Peyer's patch (tissue), 4 donors: ENCODE data around the gene GPATCH3. TPM values are rescaled to one million over a fixed set of nuclear protein-coding genes. Genes with fewer than 3 reads are reported as not detected.
A peak's percentile ranks its signal among the peaks of the same experiment; 100 is the strongest.

Experiments used
- DNase-seq, 3 donors: peaks; one replicate each; pipeline ENCODE4 v3.0.0-alpha.2; 2017 to 2019
- H3K27ac ChIP-seq, 4 donors: fragments of 200-600 bp; sonication (generic); one replicate each; pipeline ENCODE4 v1.5.1; 2016 to 2019
- H3K27me3 ChIP-seq, 2 donors: fragments of 200-600 bp; sonication (generic); one replicate each; pipeline ENCODE4 v1.5.1; 2019
- H3K36me3 ChIP-seq, 3 donors: fragments of 200-600 bp; sonication (generic); one replicate each; pipeline ENCODE4 v1.5.1; 2016 to 2019
- H3K4me1 ChIP-seq, 4 donors: fragments of 200-600 bp; sonication (generic); one replicate each; pipeline ENCODE4 v1.5.1; 2016 to 2019
- H3K4me3 ChIP-seq, 4 donors: fragments of 200-600 bp; sonication (generic); 1 replicate in 3 of 4; 2 replicates in 1 of 4; pipeline ENCODE4 v1.5.1; 2016 to 2019; ENCODE audit warnings: mild to moderate bottlenecking in 1 of 4
- H3K9me3 ChIP-seq, 4 donors: fragments of 200-600 bp; sonication (generic); one replicate each; pipeline ENCODE4 v1.5.1; 2016 to 2019; ENCODE audit warnings: mild to moderate bottlenecking in 1 of 4
- POLR2A ChIP-seq, 2 donors: fragments of 450-650 bp; IDR thresholded peaks; one replicate each; pipeline ENCODE4 v1.5.1; 2017; ENCODE audit warnings: antibody characterized with exemption in 2 of 2, mild to moderate bottlenecking in 2 of 2, moderate library complexity in 2 of 2
- total RNA-seq, 4 donors: library from RNA; depleted of rRNA; stranded (reverse); fragments of >200 nt; gene quantifications; one replicate each; pipeline ENCODE4 v1.1.0, GENCODE V29; 2016
- TF ChIP-seq, protein P1 (sequence below), 6 experiments: fragments of 450-650 bp in 4 of 6; fragments of 200-600 bp in 2 of 6; sonication (generic) in 1 of 6; IDR thresholded peaks; one replicate each; pipeline ENCODE4 v1.5.1; 2017 to 2019; ENCODE audit warnings: antibody characterized with exemption in 6 of 6, mild to moderate bottlenecking in 3 of 6, moderate library complexity in 1 of 6

Gene GPATCH3
- total RNA-seq, 4 donors from 2014 or later: 8.4 to 28.5 (median 14.2) TPM

DNA sequence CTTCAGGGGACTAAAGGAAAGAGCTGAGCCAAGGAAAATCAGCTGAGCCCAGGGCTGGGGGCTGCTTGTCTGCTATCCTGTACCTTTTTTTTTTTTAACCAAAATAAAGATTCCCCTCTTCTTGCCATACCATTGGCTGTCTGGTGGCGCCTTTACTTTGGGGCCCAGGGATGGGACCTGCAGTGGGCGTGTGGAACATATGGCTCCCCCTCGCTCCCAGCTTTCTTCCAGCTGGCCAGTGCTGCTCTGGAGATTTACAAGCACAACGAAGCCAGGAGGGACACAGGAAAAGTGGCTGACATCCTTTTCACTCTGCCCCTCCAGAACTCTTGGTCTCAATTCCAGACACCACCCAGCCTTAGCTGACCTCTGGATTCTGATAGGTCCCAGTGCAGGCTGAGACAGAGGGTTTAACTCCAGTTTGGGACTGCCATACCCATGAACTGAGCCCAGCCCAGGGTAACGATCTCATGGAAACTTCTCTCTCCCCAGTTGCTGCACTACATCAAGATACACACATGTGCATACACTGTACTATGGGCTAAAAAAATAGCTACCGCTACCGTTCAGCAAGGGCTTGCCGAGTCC, 42.7 kb downstream of the GPATCH3 start:
- Histone ChIP-seq H3K36me3 (peaks cover 0 to 26% (median 0%) of the 10 kb centered on the region in 3 donors), H3K4me3 (no peak overlapping the region), H3K9me3 (no peaks in the 10 kb centered on the region), H3K4me1 (peaks cover 0 to 23% (median 0%) of the 10 kb centered on the region in 4 donors), H3K27ac (no peak overlapping the region), H3K27me3 (no peaks in the 10 kb centered on the region)
- TF ChIP-seq, protein P1, sequence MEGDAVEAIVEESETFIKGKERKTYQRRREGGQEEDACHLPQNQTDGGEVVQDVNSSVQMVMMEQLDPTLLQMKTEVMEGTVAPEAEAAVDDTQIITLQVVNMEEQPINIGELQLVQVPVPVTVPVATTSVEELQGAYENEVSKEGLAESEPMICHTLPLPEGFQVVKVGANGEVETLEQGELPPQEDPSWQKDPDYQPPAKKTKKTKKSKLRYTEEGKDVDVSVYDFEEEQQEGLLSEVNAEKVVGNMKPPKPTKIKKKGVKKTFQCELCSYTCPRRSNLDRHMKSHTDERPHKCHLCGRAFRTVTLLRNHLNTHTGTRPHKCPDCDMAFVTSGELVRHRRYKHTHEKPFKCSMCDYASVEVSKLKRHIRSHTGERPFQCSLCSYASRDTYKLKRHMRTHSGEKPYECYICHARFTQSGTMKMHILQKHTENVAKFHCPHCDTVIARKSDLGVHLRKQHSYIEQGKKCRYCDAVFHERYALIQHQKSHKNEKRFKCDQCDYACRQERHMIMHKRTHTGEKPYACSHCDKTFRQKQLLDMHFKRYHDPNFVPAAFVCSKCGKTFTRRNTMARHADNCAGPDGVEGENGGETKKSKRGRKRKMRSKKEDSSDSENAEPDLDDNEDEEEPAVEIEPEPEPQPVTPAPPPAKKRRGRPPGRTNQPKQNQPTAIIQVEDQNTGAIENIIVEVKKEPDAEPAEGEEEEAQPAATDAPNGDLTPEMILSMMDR (IDR thresholded peaks at IDR 0.05): no peak
- TF ChIP-seq POLR2A (IDR thresholded peaks at IDR 0.05): no peak
- DNase-seq: no peak

DNA sequence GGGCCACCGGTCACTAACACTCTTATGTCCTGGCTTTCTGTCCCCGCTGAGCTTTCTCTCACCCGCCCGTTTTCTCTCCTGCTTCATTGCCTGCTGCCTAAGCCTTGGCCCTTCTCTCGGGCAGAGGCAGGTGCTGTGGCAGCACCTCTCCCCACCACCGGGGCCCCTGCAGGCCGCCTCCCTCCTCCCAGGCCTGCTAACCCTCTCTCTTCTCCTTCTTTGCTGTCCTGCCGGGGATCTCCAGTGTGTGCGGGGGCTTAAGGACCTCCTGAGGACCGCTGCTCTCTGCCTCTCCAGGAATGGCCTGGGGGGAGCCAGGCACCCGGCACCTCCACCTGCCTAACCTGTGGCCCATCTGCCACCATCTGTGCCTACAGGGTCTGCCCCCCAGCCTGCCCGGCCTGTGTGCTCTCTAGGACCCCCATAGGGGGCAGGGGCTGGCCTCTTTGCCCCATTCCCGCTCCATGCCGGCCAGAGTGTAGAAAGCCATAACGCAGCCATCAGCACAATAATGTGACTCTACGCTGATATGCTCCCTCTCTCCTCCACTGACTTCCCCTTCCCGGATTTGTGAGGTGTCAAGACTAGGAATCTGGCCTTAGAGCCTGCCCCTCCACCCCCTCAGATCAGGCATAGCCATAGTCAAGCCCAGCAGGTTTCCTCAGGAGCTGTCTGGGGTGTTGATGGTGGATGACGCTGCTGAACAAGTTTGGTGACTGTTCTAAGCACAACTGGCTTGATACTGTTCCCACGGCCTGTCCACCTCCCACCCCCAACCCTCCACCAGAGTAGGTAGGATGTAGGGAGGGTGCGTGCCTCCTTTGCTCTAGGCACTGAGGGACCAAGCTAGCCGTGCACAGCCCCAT, 43.4 kb downstream of the GPATCH3 start:
- Histone ChIP-seq H3K36me3 (peaks cover 0 to 33% (median 0%) of the 10 kb centered on the region in 3 donors), H3K27me3 (no peaks in the 10 kb centered on the region), H3K9me3 (no peaks in the 10 kb centered on the region), H3K4me1 (peaks cover 0 to 16% (median 0%) of the 10 kb centered on the region in 4 donors), H3K4me3 (no peak overlapping the region), H3K27ac (no peak overlapping the region)
- no peak for DNase-seq
- TF ChIP-seq, protein P1 (IDR thresholded peaks at IDR 0.05): no peak
- no peak for TF ChIP-seq POLR2A (IDR thresholded peaks at IDR 0.05)

DNA sequence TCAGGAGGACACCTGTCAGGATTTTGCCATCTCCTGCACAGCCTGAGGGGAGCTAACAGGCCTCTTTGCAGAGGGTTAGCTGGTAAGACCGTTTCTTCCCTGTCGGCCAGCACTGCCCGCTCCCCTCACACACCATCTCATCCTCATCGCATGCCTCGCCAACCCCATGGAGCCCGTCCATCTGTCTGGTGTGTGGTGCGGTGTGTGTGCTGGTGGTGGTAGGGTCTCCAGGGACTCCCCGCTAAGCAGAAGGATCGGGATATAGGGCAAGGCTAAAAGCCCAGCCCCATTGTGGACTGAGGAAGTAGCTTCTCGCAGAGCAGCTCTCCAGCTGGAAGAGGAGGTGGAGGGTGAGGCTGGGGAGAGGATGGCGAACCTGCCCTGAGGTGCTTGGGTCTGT, 44.1 kb downstream of the GPATCH3 start:
- no peak overlapping the region for H3K4me3 ChIP-seq
- H3K36me3 ChIP-seq: peaks cover 0 to 40% (median 0%) of the 10 kb centered on the region in 3 donors
- DNase-seq: no peak
- peaks cover 0 to 10% (median 0%) of the 10 kb centered on the region in 4 donors for H3K4me1 ChIP-seq
- TF ChIP-seq, protein P1 (IDR thresholded peaks at IDR 0.05): no peak
- TF ChIP-seq POLR2A (IDR thresholded peaks at IDR 0.05): no peak
- H3K27ac ChIP-seq: no peak overlapping the region
- H3K27me3 ChIP-seq: no peaks in the 10 kb centered on the region
- no peaks in the 10 kb centered on the region for H3K9me3 ChIP-seq

DNA sequence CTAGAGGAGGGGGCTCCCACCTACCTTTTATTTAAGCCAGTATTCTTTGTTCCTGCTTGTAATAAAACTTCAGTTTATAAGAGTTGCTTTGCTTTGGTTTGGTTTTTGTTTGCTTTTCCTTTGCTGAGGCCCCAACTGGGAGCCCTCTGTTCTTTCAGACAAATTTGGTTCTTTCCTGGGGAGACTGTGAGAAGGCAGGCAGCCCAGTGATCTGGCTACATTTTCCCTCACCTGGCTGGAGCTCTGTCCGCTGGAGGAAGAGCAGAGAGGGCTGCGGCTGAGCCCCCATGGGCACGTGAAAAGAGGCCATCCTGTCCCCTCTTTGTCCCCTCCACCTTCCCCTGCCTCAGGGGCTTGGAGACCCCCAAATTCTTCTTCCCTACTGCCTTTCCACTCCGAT, 44.6 kb downstream of the GPATCH3 start:
- Histone ChIP-seq H3K27ac (no peak overlapping the region), H3K4me1 (peaks cover 0 to 11% (median 0%) of the 10 kb centered on the region in 4 donors), H3K4me3 (no peak overlapping the region), H3K9me3 (no peaks in the 10 kb centered on the region), H3K36me3 (peaks cover 0 to 45% (median 0%) of the 10 kb centered on the region in 3 donors), H3K27me3 (no peaks in the 10 kb centered on the region)
- no peak for TF ChIP-seq POLR2A (IDR thresholded peaks at IDR 0.05)
- TF ChIP-seq, protein P1 (IDR thresholded peaks at IDR 0.05): no peak
- DNase-seq: no peak

DNA sequence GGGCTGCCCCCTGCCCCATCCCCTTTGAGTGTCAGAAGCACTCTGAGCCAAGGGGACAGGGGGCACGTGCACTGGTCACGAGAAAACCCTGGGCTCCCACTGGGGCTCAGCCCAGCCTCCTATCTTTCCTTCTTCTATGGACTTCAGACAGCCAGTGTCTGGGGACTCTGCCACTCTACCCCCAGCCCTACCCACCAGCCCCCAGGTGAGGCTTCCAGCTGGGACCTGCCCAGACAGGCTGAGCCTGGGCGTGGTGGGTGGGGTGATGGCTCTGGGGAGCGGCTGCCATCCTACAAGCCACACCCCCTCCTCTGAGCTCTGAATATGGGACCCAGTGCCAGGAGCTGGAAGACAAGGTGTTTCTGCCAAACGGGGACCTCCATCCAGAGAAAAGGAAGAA, 45.4 kb downstream of the GPATCH3 start:
- peaks cover 0 to 53% (median 0%) of the 10 kb centered on the region in 3 donors for H3K36me3 ChIP-seq

More for the DNA sequence above, 45.4 kb downstream of the GPATCH3 start:
- H3K4me3 ChIP-seq: no peak overlapping the region
- H3K27me3 ChIP-seq: no peaks in the 10 kb centered on the region
- H3K9me3 ChIP-seq: no peaks in the 10 kb centered on the region
- H3K27ac ChIP-seq: no peak overlapping the region
- H3K4me1 ChIP-seq: peaks cover 0 to 19% (median 0%) of the 10 kb centered on the region in 4 donors
- DNase-seq: peak in 2 of 3 donors; percentile 69 to 75
- no peak for TF ChIP-seq POLR2A (IDR thresholded peaks at IDR 0.05)
- TF ChIP-seq, protein P1 (IDR thresholded peaks at IDR 0.05): no peak
